Measurements from ENCODE around the gene ZNF219. TPM values are rescaled to one million over a fixed set of nuclear protein-coding genes. Genes with fewer than 3 reads are reported as not detected.

The ZNF219 gene
- total RNA-seq, 4 donors from 2014 or later: 44.2 to 70.0 (median 56.7) TPM

DNA sequence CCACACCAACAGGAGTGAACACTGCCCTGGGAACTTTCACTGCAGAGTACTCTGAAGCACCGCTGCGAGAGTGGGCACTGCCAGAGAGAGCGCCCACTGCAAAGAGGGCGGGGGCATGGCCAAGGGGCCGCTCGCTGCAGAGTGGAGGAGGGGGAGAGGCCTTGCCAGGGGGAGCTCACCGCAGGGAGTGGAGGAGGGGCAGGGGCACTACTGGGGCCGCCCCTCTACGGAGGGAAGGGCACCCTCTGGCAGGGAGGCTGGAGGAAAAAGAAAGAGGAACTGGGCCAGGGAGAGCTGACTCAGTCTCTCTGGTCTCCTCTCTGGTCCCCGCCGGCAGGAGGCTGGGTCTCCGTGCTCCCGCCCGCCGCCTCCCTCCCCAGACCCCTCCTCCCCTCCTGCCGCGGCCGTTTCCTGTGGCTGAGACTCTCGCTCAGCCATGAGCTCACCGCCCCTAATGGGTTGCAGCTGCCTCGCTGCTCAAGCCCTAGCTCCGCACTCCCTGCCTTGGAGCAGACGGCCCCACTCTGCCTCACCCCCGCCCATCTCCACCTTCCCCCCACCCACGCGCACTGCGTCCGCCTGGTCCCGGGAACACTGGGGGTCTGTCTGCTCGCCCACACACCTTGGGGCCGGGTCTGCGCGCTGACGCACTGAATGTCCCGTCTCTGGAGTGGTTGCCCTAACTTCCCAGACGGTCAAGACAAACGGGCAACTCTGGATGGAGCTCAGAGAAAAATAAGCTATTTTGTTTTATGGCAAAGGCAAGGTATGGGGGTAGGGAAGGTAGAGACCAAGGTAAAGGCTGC is 27.0 kb downstream of the ZNF219 start:
- H3K9me3 ChIP-seq: no peaks in the 10 kb centered on the region
- no peaks in the 10 kb centered on the region for H3K27me3 ChIP-seq
- H3K4me1 ChIP-seq: peaks cover 42% of the 10 kb centered on the region
- peak overlapping the region; percentile 90 for H3K27ac ChIP-seq
- TF ChIP-seq POLR2AphosphoS5 (IDR thresholded peaks at IDR 0.05): no peak
- TF ChIP-seq EP300 (IDR thresholded peaks at IDR 0.05): no peak
- no peak for TF ChIP-seq POLR2A (IDR thresholded peaks at IDR 0.05)
- TF ChIP-seq, protein P1, sequence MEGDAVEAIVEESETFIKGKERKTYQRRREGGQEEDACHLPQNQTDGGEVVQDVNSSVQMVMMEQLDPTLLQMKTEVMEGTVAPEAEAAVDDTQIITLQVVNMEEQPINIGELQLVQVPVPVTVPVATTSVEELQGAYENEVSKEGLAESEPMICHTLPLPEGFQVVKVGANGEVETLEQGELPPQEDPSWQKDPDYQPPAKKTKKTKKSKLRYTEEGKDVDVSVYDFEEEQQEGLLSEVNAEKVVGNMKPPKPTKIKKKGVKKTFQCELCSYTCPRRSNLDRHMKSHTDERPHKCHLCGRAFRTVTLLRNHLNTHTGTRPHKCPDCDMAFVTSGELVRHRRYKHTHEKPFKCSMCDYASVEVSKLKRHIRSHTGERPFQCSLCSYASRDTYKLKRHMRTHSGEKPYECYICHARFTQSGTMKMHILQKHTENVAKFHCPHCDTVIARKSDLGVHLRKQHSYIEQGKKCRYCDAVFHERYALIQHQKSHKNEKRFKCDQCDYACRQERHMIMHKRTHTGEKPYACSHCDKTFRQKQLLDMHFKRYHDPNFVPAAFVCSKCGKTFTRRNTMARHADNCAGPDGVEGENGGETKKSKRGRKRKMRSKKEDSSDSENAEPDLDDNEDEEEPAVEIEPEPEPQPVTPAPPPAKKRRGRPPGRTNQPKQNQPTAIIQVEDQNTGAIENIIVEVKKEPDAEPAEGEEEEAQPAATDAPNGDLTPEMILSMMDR (IDR thresholded peaks at IDR 0.05): no peak
- DNase-seq (ENCODE audit: low spot score in 2 of 2): peak; percentile 88 to 93
- peaks cover 19% of the 10 kb centered on the region for H3K36me3 ChIP-seq
- H3K4me3 ChIP-seq: peak overlapping the region; percentile 88
- 1% methylated on average over 23 of the region's 37 CpGs for WGBS

DNA sequence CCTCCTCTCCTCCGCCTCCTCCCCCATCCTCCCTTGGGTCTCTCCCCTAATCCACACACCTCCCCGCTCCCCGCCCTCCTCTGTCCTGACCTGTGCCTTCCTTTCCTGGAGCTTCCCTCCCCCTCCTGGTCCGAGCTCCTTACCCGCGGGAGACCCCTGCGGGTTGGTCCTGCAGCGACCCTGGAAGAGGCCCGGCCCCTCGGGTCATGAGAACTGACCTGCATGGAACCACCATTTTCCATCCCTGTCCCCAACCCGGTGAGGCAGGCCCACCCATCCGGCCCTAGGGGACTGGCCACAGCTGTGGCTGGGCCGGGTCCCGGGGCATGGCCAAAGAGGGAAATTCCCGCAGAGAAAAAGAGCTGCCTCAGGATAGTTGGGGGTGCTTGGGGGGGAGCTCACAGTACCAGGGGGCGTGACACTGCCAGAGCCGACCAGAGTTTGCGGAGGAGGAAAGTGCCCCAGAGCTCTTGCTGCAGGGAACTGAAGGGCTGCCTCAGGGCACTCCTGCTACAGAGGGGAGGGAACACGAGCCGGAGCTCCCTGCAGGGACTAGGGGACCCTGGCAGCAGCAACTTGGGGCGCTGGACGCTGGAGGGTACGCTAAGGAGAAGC is 27.7 kb downstream of the ZNF219 start:
- Histone ChIP-seq H3K36me3 (peaks cover 12% of the 10 kb centered on the region), H3K9me3 (no peaks in the 10 kb centered on the region), H3K4me3 (peak overlapping the region; percentile 88), H3K27ac (peak overlapping the region; percentile 90), H3K4me1 (peaks cover 42% of the 10 kb centered on the region), H3K27me3 (no peaks in the 10 kb centered on the region)
- TF ChIP-seq, protein P1 (IDR thresholded peaks at IDR 0.05): no peak
- no peak for TF ChIP-seq EP300 (IDR thresholded peaks at IDR 0.05)
- no peak for TF ChIP-seq POLR2AphosphoS5 (IDR thresholded peaks at IDR 0.05)
- TF ChIP-seq POLR2A (IDR thresholded peaks at IDR 0.05): no peak
- peak in 1 of 2 donors; percentile 74 for DNase-seq (ENCODE audit: low spot score in 2 of 2)
- under 1% methylated on average over 23 of the region's 23 CpGs for WGBS

DNA sequence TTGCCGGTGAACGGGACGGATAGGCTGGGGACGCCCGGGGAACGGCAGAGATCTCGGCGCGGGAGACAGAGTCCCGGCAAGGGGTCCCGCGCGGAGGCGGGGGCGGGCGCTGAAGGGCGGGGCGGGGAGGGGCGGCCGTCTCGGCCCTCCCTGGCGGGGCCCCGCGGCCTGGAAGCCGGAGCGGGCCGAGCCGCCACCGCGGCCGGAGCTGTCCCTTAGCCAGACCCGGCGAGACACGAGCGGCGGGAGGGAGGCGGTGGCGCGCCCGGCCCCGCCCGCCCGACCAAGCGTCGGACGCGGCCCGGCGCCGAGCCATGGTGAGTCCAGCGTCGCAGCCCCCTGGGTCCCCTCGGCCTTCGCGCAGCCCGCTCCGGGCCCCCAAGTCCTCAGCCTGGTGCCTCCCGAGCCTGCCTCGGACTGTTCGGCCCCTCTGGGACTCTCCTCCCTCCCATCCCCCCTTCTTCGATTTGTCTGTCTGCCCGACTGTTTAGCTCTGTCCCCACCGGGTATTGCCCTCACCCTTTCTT is 28.3 kb downstream of the ZNF219 start, which contains the start of gene ARHGEF40:
ARHGEF40 (plus strand) TSS at position 222 of the 527 bp plus-strand sequence; CDS start at position 315, 93 bp downstream.
- TF ChIP-seq, protein P1 (IDR thresholded peaks at IDR 0.05): no peak
- TF ChIP-seq EP300 (IDR thresholded peaks at IDR 0.05): no peak
- no peak for TF ChIP-seq POLR2AphosphoS5 (IDR thresholded peaks at IDR 0.05)
- TF ChIP-seq POLR2A (IDR thresholded peaks at IDR 0.05): no peak
- 4% methylated on average over 11 of the region's 63 CpGs for WGBS
- Histone ChIP-seq H3K9me3 (no peaks in the 10 kb centered on the region), H3K4me3 (peak within 1 kb of the TSS; percentile 88), H3K4me1 (peaks cover 42% of the 10 kb centered on the region), H3K27me3 (no peaks in the 10 kb centered on the region), H3K36me3 (peaks cover 7% of the 10 kb centered on the region), H3K27ac (peak within 1 kb of the TSS; percentile 90)
- DNase-seq (ENCODE audit: low spot score in 2 of 2): no peak

DNA sequence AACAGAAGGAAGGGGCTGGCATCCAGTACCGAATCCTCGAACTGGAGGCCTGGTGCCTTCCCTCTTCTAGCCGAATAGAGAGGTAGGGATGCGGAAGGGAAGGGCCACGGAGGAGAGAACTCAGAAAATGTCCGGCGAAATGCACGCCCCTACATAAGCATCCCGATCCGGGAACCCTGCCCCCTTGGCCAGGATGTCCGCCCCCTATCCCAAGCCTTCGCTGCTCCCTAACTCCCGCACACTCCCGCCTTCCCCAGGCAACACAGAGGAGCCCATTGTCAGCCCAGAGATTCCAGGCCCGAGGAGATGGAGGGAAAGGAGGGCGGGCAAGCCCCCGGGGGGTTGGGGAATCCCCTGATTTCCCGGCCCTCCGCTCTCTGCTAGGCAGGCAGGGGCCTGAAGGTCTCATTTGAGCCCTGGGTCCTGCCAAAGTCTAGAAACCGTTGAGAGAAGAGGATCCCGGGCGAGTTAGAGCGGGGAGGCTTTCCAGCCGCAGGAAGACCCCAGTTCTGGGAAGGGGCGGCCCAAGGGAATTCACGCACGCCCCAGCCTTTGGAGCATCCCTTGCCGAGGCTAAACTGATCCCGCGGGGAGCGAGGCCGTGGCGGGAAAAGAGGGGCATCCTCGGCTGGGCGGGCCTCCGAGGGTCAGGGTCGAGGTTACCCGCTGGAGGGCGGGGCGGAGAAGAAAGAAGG is 28.9 kb downstream of the ZNF219 start:
- H3K4me3 ChIP-seq: peak overlapping the region; percentile 88
- DNase-seq (ENCODE audit: low spot score in 2 of 2): peak in 1 of 2 donors; percentile 78
- WGBS: 3% methylated on average over 35 of the region's 40 CpGs
- no peaks in the 10 kb centered on the region for H3K27me3 ChIP-seq
- H3K4me1 ChIP-seq: peaks cover 42% of the 10 kb centered on the region
- H3K36me3 ChIP-seq: peaks cover 6% of the 10 kb centered on the region
- H3K9me3 ChIP-seq: no peaks in the 10 kb centered on the region
- peak overlapping the region; percentile 90 for H3K27ac ChIP-seq
- TF ChIP-seq POLR2AphosphoS5 (IDR thresholded peaks at IDR 0.05) (no peak), EP300 (IDR thresholded peaks at IDR 0.05) (no peak), POLR2A (IDR thresholded peaks at IDR 0.05) (no peak)
- TF ChIP-seq, protein P1 (IDR thresholded peaks at IDR 0.05): no peak
